GM23248 (cell line): ENCODE measurements around the gene FAM124B.

Experiments
- EZH2 ChIP-seq: fragments of 200-600 bp; sonication (generic); IDR thresholded peaks from 2 replicates; pipeline ENCODE4 v1.6.1; 2018; ENCODE audit warnings: antibody characterized with exemption, mild to moderate bottlenecking; ENCODE audit not compliant: insufficient read depth, poor library complexity, severe bottlenecking
- EZH2phosphoT487 ChIP-seq: fragments of 200-600 bp; sonication (generic); IDR thresholded peaks from 2 replicates; pipeline ENCODE4 v1.6.1; 2018; ENCODE audit warnings: antibody characterized with exemption, moderate library complexity, mild to moderate bottlenecking, low read depth; ENCODE audit not compliant: insufficient read depth

DNA sequence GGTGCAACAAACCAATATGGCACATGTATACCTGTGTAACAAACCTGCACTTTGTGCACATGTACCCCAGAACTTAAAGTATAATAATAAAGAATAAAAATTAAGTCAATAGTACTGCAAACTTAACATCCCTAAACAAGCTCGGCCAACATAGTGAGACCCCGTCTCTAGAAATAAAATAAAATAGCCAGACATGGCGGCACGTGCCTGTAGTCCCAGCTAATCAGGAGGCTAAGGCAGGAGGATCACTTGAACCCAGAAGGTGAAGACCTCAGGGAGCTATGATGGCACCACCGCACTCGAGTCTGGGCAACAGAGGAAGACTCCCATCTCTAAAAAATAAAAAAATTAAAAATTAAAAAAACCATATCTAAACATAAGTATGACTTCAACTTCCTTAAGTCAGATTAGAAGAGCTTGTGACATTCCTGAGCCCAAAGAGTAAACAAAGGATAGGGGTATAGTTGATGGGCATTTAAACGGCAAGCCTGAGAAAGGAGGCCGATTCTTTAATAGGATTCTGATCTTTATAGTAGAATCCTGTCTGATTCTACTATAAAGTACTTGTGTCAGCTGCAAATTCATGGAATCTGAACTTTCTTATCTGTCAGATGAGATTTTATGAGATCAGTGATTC is 1.6 kb downstream of the FAM124B start:
- TF ChIP-seq EZH2 (no peak), EZH2phosphoT487 (no peak)
